ENCODE data around the gene MPC1. TPM values are rescaled to one million over a fixed set of nuclear protein-coding genes. Genes with fewer than 3 reads are reported as not detected.

Gene MPC1
- total RNA-seq, 1 donor: 18.4 TPM

DNA sequence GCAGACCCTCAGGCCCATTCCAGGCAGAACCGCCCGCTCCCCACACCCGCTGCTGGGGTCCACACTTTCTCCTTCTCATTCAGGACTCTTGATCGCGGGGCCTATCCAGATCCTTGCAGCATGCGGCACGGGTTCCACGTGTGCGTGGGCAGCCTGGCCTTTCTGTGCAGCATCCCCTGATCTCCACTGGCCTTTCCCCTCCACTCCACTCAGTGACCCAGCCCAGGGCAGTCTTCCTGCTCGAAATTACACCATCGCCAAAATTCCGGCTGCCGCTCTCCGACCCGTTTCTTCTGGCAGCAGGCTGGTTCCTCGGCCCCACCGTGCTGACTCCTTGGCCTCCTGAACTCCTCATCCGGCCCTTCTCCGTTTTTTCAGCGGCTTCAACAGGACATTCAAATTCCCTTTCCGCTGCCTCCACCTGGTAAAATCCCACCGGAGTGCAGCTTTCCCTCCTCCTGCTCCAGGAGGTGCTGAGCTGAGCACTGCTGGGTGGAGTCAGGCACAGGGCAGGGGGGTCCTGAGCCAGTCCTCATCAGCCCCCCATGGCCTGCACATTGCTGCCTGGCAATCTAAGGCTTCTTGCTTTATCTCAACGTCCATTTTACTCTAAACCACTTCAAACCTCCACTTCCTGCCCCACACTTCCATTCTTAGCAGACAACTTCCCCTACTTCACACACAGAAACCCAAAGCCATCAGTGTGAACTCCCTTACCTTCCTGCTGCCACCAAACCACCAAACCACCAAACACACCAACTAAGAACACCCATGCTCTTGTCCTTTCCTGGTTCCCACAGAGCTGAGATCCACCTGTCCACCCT lies 49.4 kb downstream of the MPC1 start:
- H3K9me3 ChIP-seq (ENCODE audit: low read depth, low read length): no peaks in the 10 kb centered on the region
- H3K27me3 ChIP-seq (ENCODE audit: insufficient read depth, low read length): no peaks in the 10 kb centered on the region
- H3K4me3 ChIP-seq (ENCODE audit: low read length): no peak overlapping the region
- peaks cover 44% of the 10 kb centered on the region for H3K4me1 ChIP-seq (ENCODE audit: insufficient read depth, low read length)

DNA sequence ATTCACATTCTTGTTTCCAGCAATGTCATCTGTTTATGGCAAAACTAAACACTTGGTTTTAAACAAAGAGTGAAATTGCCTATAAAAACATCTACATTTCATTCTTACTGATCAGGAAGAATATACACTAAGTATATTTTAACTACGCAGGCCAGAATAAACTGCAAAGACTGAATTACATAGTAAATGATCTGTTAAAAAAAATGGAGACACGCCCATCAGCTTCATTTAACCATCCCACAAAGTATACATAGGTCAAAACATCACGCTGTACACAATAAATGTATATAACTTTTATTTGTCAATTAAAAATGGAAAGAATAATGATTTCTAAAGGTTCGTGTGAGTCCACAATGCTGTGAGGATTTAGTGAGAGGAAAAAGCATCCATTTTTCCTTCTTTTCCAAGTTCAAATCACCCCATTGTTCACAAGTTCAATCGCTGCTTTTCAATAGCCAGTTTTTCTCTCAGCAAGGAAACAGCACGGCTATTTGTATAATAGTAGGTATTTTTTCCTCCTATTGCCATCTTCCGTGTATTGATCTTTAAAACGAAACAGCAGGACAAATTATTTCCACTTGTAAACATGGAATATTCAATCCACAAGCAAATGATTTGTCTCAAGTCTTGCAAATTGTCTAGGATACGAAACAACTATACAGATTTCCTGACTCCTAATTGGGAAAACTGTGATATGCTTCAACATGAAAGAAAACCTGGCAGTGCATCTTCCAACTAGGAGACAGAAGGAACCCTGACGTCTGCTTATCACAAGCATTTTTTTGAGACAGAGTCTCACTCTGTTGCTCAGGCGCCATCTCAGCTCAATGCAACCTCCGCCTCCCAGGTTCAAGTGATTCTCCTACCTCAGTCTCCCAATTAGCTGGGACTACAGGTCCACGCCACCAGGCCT lies 51.0 kb downstream of the MPC1 start:
- Histone ChIP-seq H3K9me3 (ENCODE audit: low read depth, low read length) (no peaks in the 10 kb centered on the region), H3K4me3 (ENCODE audit: low read length) (no peak overlapping the region), H3K4me1 (ENCODE audit: insufficient read depth, low read length) (peaks cover 42% of the 10 kb centered on the region), H3K27me3 (ENCODE audit: insufficient read depth, low read length) (no peaks in the 10 kb centered on the region)

DNA sequence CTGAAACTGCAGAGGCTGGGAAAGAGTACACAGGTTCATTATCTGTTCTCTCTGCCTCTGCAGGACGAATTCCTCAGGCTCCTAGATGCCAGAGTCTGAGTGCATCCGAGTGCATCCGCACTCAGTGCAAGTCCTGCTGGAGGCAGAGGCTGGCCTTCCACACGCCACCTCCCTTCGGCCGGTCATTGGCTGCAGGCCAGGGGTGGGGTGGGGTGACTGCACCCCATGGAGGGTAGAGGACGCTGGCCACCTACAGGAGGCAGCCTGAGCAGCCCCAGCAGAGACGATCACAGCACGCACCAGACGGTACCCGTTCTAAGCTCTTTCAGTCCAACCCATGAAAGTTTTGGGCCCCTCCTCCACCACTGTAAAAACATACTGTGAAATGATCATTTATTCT lies 52.1 kb downstream of the MPC1 start:
- Histone ChIP-seq H3K9me3 (ENCODE audit: low read depth, low read length) (no peaks in the 10 kb centered on the region), H3K27me3 (ENCODE audit: insufficient read depth, low read length) (no peaks in the 10 kb centered on the region), H3K4me3 (ENCODE audit: low read length) (no peak overlapping the region), H3K4me1 (ENCODE audit: insufficient read depth, low read length) (peaks cover 45% of the 10 kb centered on the region)

DNA sequence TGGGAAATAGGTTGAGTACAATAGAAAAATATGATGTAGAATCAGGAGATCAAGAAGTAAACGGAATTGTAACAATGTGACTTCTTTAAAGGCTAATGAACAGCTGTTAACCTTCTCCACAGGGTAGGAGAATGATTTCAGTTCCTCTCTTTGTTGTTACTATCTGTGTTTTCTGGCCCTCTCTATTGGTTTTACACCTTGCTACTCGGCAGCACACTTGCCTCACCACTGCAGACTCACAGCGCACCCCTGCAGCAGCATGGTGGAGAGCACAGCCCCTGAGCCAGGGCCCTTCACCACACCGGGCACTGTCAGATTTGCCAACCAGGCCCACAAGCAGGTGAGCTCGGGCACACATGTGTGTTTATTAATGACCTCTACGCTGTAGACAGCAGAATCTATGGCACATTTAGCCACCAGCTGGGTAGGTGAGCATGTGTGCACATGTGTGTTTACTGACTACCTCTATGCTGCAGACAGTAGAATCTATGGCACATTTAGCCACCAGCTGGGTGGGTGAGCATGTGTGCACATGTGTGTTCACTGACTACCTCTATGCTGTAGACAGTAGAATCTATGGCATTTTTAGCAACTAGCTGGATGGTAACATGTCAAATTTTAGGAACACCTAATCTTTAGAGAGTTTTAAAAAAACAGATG lies 57.2 kb downstream of the MPC1 start:
- Histone ChIP-seq H3K27me3 (ENCODE audit: insufficient read depth, low read length) (no peaks in the 10 kb centered on the region), H3K4me1 (ENCODE audit: insufficient read depth, low read length) (peaks cover 9% of the 10 kb centered on the region), H3K4me3 (ENCODE audit: low read length) (no peak overlapping the region), H3K9me3 (ENCODE audit: low read depth, low read length) (no peaks in the 10 kb centered on the region)

DNA sequence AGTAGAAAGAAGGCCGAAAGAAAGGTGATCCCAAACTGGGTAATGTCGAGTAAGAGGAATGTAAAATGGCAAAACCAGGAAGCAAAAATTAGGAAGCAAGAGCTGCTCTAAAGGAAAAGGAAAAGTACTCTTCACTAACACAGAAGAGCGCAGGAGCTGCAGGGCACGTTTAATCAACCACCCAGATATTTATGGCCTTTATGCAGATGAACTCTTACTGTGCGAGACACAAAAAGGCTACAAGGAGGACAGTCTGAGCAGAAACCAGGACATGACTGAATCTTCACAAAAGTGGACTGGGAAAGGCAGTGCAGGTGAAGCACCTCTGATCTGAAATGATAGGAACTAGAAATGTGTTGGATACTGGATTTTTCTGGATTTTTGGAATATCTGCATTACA lies 59.3 kb downstream of the MPC1 start:
- H3K4me3 ChIP-seq (ENCODE audit: low read length): no peak overlapping the region
- H3K27me3 ChIP-seq (ENCODE audit: insufficient read depth, low read length): no peaks in the 10 kb centered on the region
- H3K9me3 ChIP-seq (ENCODE audit: low read depth, low read length): no peaks in the 10 kb centered on the region
- H3K4me1 ChIP-seq (ENCODE audit: insufficient read depth, low read length): peaks cover 9% of the 10 kb centered on the region

DNA sequence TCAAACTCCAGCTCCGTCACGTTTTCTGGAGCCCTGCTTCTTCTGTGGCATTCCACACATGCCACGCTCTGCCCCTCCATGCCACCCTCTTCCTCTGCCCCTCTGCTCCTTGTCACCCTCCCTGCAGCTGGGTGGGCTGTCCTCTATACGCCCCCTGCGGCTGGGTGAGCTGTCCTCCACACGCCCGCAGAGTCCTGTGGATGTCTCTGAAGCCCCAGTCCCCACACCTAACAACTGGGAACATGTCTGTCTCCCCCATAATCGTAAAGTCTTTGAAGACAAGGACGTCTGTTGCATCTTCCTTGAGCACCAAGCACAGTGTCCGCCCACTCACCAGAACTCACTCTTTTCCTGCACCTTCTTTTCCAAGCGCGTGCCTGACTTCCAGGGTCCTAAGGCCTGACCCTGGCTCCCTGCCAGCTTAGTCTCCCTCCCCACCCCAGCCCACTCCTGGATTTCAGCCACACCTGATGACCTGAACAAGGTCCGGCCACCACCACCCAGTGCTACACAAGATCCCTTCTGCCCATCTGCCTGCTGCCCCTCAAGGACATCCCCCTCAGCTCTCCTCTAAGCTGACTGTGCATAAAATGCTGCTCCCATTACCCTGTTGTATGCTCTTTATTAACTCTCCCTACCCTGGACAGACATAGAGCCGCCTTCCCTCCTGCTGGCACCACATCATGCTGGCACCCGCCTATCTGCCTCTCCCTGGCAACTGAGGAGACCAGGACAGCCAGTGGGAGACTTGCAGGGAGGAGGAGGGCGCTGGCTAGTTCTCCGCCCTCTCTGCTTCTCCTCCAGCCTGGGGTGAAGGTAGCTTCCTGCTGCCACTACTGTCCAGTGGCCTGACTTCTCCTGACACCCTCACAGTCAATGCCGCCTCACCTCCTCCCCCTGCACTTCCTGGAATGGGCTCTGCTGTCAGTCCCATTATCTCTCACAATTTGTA lies 63.8 kb downstream of the MPC1 start:
- no peaks in the 10 kb centered on the region for H3K27me3 ChIP-seq (ENCODE audit: insufficient read depth, low read length)
- no peak overlapping the region for H3K4me3 ChIP-seq (ENCODE audit: low read length)
- H3K9me3 ChIP-seq (ENCODE audit: low read depth, low read length): no peaks in the 10 kb centered on the region
- H3K4me1 ChIP-seq (ENCODE audit: insufficient read depth, low read length): no peaks in the 10 kb centered on the region

DNA sequence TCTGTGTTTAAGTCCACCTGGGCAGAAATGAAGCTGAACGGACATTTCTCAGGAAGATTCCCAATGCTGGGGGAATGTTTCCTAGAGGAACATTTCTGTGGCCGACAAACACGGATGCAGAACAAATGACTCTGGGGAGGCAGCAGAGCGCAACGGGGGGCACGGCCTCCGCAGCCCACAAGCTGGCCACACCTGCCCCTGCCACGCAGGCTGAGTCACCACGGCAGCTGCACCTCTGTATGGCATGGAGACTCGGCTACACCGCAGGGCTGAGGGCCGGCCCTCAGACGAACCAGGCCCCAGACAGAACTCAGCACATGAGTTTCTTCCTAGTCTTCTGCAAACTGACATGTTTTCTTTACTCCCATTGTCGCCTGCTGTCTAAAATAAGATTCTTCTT lies 64.5 kb downstream of the MPC1 start:
- no peaks in the 10 kb centered on the region for H3K4me1 ChIP-seq (ENCODE audit: insufficient read depth, low read length)
- no peak overlapping the region for H3K4me3 ChIP-seq (ENCODE audit: low read length)
- no peaks in the 10 kb centered on the region for H3K27me3 ChIP-seq (ENCODE audit: insufficient read depth, low read length)

DNA sequence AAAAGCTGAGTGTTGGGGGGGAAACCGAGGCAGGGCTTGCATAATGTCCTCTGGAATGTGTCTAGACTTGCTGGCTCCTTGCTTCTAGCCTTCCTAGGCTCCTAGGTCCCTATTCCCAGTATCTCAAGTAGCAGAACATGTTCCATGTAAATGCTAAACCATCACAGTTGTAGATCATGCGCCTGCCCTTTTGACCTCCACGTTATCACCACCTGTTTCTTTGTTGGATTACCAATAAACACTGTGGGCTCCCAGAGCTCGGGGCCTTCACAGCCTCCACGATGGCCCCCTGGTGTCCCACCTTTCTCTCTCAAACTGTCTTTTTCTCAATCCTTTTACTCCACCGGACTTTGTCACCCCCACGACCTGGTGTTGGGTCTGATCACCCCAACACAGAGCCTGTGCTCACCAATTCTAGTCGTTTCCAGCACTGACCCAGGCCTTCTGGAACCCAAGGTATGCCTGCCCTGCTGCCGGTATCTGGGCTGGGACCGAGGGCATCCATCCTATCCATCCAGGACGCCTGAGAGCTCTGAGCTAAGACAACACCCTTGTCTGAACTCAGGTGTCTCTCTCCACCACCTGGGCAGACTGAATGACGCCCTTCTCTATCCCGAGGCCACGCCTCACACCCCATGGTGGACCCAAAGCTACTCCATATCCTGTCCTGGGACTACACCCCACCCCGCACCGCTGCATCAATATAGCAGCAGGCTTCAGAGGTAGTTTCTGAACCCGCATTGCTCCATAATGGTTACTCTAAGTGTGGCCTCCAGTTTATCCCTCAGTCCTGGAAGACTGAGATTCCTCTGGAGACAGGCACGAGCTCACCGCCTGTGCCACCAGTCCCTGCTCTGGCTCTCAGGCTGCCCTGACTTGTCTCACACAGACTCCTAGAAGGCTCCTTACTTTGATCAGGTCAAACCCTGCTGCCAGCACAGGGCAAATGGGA lies 65.2 kb downstream of the MPC1 start:
- no peaks in the 10 kb centered on the region for H3K27me3 ChIP-seq (ENCODE audit: insufficient read depth, low read length)
- H3K4me1 ChIP-seq (ENCODE audit: insufficient read depth, low read length): no peaks in the 10 kb centered on the region
- no peaks in the 10 kb centered on the region for H3K9me3 ChIP-seq (ENCODE audit: low read depth, low read length)
- H3K4me3 ChIP-seq (ENCODE audit: low read length): no peak overlapping the region

More for the DNA sequence above, 64.5 kb downstream of the MPC1 start:
- no peaks in the 10 kb centered on the region for H3K9me3 ChIP-seq (ENCODE audit: low read depth, low read length)

DNA sequence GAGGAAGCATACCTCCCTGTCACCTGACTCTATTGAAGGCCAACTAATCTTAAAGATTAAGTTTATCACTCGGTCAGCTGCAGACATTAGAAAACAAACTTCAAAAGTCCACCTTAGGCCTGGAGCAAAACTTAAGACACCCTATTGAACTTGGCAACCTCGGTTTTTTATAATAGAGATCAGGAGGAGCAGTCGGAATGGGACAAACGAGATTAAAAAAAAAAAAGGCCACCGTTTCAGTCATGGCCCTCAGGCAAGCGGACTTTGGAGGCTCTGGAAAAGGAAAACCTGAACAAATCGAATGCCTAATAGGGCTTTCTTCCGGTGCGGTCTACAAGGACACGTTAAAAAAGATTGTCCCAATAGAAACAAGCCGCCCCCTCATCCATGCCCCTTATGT lies 67.3 kb downstream of the MPC1 start:
- no peak overlapping the region for H3K4me3 ChIP-seq (ENCODE audit: low read length)
- no peaks in the 10 kb centered on the region for H3K9me3 ChIP-seq (ENCODE audit: low read depth, low read length)

More for the DNA sequence above, 67.3 kb downstream of the MPC1 start:
- Histone ChIP-seq H3K27me3 (ENCODE audit: insufficient read depth, low read length) (no peaks in the 10 kb centered on the region), H3K4me1 (ENCODE audit: insufficient read depth, low read length) (no peaks in the 10 kb centered on the region)

Other genes with a start within 250 kb of the MPC1 start
- not detected for gene TBXT, start 215.1 kb downstream of the MPC1 start, total RNA-seq
- gene PRR18, start 74.5 kb downstream of the MPC1 start, total RNA-seq: not detected
- gene SFT2D1, start 40.4 kb downstream of the MPC1 start, total RNA-seq: 14.2 TPM
- 0.73 TPM for gene RAMACL, start 203.7 kb upstream of the MPC1 start, total RNA-seq
- gene RPS6KA2, start 244.3 kb upstream of the MPC1 start, total RNA-seq: 2.4 TPM

Data from mononuclear cell (primary cell).